HG03442 (cell line): ENCODE results near the gene PTTG1IP.

Source experiments
- ATAC-seq: cut with Tn5 transposase; IDR thresholded peaks from one replicate; pipeline ENCODE4 v1.9.1; 2021; ENCODE audit warnings: mild to moderate bottlenecking, moderate library complexity; ENCODE audit not compliant: unreplicated experiment

PTTG1IP gene

GRCh38 chr21:44828362-44829056 lies 45.0 kb downstream of the PTTG1IP start:
- no peak for ATAC-seq

- no peak for ATAC-seq
These were observed 50.3 kb downstream of the PTTG1IP start for GRCh38 chr21:44823179-44823660.

DNA sequence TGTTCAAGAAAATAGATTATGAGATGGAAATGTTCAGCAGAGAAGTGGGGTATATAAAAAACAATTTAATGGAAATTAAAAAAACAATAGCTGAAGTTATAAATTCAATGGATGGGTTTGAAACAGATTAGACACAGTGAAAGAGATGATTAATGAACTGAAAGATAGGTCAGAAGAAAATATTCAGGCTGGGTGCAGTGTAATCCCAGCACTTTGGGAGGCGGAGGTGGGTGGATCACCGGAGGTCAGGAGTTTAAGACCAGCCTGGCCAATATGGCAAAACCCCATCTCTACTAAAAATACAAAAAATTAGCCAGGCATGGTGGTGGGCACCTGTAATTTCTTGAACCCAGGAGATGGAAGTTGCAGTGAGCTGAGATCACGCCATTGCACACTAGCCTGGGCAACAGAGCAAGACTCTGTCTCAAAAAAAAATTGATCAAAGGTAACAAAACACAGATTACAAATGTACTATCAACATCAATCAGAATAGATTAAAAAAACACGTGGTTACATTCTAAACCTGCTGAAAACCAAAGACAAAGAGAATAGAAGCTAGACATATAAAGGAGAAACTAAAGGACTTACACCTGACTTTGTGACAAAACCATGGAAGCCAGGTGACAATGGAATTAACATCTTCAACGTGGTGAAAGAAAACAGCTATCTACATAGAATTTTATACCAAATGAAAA lies 50.9 kb downstream of the PTTG1IP start:
- ATAC-seq = no peak

- ATAC-seq = no peak
These were observed 52.6 kb downstream of the PTTG1IP start for GRCh38 chr21:44820851-44821250.

DNA sequence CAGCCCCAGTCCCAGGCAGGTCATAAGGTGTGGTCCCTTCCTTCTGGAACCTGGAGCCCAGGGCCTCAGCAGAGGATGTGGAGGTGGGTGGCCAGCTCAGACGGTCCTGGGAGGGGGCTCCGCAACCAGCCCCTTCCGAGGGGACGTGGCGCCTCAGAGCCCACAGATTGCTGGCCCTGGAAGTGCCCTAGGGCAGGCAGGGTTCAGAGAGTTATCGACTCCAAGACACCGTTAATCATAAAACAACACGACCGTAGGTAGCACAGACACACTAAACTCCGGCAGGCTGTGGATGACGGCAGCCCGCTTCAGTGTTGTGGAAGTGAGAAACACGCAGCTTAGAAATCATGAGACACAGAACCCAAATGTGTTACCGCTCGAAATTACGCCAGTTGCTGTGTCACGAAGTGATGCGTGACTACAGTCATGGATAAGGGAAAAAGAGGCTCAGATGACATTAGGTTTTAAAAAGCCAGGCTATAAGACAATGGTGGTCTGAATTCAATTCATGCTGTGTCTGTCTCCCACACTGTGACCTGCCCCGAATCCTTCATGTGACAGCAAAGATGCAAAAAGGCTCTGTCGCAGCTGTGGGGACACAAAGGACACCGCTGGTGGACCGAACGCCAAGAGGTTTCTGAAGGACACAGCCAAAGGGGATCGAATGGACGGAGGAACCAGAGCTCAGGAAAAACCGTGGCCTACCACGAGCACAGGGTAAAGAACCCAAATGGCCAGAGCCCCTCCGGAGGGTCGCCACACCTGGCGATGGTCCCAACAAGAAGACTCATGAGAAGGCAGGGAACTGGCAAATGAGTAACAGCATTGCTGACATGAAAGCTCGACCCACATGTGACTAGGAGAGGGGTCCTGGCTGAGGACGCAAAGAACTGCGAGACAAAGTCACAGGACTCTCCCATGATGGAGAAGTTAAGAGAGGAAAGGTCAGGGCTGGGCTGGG lies 53.9 kb downstream of the PTTG1IP start:
- ATAC-seq = no peak

GRCh38 chr21:44818640-44819011 lies 54.9 kb downstream of the PTTG1IP start:
- ATAC-seq = peak; percentile 4

- peak; percentile 48 for ATAC-seq
These were observed 55.4 kb downstream of the PTTG1IP start, which contains the start of gene SUMO3 for GRCh38 chr21:44817914-44818639. Gene SUMO3, minus strand, starts transcription at chr21:44818062. Its CDS starts 94 bp downstream, at chr21:44817968.

- peak; percentile 62 for ATAC-seq
These were observed 56.0 kb downstream of the PTTG1IP start for GRCh38 chr21:44817506-44817880.

DNA sequence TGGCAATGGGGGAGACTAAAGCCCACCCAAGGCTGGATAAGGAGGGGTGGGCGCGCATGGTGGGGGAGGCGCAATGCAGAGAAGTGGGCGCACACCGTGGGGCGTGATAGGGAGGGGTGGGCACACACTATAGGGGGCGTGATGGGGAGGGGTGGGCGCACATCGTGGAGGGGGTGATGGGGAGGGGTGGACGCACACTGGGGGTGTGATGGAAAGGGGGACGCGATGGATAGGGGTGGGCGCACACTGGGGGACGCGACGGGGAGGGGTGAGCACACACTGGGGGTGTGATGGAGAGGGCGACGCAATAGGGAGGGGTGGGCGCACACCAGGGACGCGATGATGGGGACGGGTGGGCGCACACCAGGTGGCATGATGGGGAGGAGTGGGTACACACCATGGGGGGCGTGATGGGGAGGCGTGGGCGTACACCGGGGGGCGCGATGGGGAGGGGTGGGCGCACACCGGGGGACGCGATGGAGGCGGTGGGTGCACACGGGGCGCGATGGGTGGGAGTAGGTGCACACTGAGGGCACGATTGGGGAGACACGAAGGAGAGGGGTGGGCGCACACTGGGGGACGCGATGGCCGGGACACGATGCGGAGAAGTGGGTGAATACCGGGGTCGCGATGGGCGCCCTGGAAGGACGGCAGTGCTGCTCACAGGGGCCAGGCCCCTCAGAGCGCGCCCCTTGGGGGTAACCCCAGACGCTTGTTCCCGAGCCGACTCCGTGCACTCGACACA lies 56.6 kb downstream of the PTTG1IP start:
- ATAC-seq = no peak

DNA sequence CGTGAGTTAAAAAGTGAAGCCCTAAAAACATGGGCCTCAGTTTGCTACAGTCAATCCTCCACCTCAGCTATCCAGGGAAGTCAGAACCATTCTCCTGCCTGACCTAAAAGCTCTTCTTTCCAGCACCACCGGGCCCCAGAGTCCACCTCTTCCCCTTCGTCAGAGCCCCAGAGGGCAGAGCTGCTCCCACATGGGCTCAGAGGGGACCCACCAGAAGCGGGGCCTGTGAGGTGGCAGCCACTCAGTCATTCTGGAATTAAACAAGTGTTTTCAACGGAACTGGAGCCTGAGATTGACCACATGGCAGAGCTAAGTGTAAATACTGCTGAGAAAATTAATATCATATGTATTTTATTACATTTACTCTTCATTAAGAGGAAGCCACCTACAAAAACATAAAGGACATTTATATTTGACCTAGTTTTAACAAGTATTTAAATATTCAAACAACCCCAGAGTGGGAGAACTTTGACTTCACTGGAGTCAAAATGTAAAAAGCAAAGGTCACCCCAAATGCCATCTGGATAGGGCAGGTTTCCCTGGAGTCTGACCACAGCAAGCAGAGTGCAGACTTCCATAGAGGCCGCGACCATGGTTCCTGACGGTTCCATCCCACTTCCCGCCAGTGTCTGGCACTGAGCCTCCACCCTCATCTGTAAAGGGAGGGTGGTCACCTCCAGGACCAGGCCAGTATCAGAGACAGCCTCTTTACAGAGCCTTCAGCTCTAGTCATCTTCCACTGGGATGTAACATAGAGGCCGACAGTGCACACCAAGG lies 57.5 kb downstream of the PTTG1IP start:
- ATAC-seq = no peak

DNA sequence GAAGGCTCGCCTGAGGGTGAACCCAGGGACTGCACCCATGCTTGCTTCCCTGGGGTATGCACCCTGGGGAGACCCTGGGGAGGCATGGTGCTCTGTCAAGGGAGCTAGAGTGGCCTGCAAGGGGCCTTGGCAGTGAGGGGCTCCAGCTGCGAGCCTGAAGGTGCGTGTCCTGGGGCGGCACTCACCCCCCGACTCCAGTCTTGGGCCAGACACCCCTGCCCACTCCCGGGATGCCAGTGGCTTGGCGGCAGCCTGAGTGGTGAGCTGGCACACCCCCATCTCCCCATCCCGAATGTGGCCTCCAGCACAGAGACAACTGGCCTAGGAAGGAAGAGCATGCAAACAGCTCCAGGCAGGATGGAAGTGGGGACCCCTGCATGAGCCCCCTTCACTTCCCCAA lies 58.3 kb downstream of the PTTG1IP start:
- no peak for ATAC-seq

- ATAC-seq = no peak
These were observed 58.9 kb downstream of the PTTG1IP start for GRCh38 chr21:44814498-44815023.

DNA sequence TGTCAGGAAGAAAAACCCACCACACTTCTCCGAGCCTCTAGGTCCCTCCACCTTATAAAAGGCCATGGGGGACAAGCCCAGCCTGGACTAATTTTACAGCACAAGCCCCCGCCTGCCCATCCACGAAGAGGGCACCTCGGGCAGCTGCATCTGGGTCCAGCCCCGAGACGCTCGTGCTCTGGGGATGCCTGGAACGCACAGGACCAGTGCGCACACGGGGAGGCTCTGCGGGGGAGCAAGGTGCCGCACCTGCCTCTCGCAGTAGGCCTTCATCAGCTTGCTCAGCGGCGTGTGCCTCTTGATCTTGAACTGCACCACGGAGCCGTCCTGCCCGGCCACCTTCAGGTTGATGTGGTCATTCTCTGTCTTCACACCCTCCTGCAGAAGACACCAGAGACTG lies 59.8 kb downstream of the PTTG1IP start:
- ATAC-seq = no peak

GRCh38 chr21:44813149-44813548 lies 60.3 kb downstream of the PTTG1IP start:
- no peak for ATAC-seq

- no peak for ATAC-seq
These were observed 60.9 kb downstream of the PTTG1IP start for GRCh38 chr21:44812640-44813039.

DNA sequence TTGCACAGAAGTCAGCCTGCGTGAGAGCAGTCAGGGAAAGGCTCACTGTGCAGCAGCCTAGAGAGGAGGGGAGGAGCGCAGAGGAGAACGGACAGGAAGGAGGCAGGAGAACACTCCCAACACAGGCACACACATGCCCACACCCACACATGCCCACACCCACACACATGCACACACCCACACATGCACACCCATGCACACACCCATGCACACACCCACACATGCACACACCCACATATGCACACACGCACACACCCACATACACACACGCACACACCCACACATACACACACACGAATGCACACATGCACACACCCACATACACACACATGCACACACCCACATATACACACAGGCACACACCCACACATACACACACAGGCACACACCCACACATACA lies 62.7 kb downstream of the PTTG1IP start:
- no peak for ATAC-seq

GRCh38 chr21:44805859-44806258 lies 67.6 kb downstream of the PTTG1IP start:
- no peak for ATAC-seq

DNA sequence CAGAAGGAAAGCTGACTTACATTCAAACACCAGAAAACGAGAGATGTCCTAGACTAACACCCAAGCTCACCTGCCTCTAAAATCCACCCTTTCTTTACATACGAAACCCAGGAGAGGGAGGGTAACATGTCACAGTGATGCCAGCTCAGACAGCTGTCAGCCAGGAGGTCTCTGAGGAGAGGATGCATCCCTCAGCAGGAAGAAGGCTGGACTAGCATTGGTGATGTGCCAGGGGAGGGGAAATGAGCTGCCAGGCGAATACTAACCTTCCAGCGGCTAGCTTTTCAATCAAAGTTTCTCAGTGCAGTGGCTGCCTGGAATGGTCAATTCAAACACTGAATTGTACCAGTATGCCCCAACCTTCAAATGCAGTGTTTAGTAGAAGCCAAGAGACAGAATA lies 68.3 kb downstream of the PTTG1IP start:
- no peak for ATAC-seq

- ATAC-seq = no peak
These were observed 68.7 kb downstream of the PTTG1IP start for GRCh38 chr21:44804762-44805161.
